IMR-90 (cell line): ENCODE data around the gene MFSD6. TPM values are rescaled to one million over a fixed set of nuclear protein-coding genes. Genes with fewer than 3 reads are reported as not detected.

Experiments
- ATAC-seq: fragments of 200-7000 bp; cut with Tn5 transposase; 2 replicates; pipeline ENCODE4 v1.9.1; 2020; ENCODE audit warnings: low read depth, mild to moderate bottlenecking, moderate library complexity
- BruUV-seq: library from RNA; stranded (reverse); fragments of 400-500 nt; replicated peaks from 2 replicates; lab custom pipeline; 2021; lab: Mats Ljungman, UMichigan
- CTCF ChIA-PET: fragments of 300-600 bp; formaldehyde crosslinking; extraction: SDS; loops from one replicate; lab custom pipeline; 2021; ENCODE audit warnings: antibody characterized with exemption; lab: Yijun Ruan, JAX
- POLR2A ChIA-PET: fragments of 300-600 bp; sonication (Branson Sonifier 250); formaldehyde crosslinking; loops from one replicate; lab custom pipeline; 2022; ENCODE audit warnings: antibody characterized with exemption; ENCODE audit not compliant: unreplicated experiment; lab: Charles Lee
- DNase-seq: peaks from one replicate; pipeline ENCODE4 v3.0.0; 2013
- H2AFZ ChIP-seq: replicated peaks from 2 replicates; pipeline ENCODE3; 2013; ENCODE audit warnings: low read length, mild to moderate bottlenecking; ENCODE audit not compliant: poor library complexity
- H2AK5ac ChIP-seq: 2 replicates; pipeline ENCODE4 v1.6.1; 2013; ENCODE audit warnings: low read depth, low read length, inconsistent platforms
- H2AK9ac ChIP-seq: replicated peaks from 2 replicates; pipeline ENCODE3; 2013; ENCODE audit warnings: mild to moderate bottlenecking, low read depth, low read length, moderate library complexity; ENCODE audit not compliant: poor library complexity
- H2BK120ac ChIP-seq: 2 replicates; pipeline ENCODE4 v1.6.1; 2013; ENCODE audit warnings: low read depth, low read length, inconsistent platforms
- H2BK15ac ChIP-seq: 3 replicates; pipeline ENCODE4 v1.6.1; 2013; ENCODE audit warnings: low read depth, low read length, inconsistent platforms
- H2BK20ac ChIP-seq: 2 replicates; pipeline ENCODE4 v1.6.1; 2013; ENCODE audit warnings: low read depth, mild to moderate bottlenecking, inconsistent platforms, low read length, moderate library complexity
- H2BK5ac ChIP-seq: 2 replicates; pipeline ENCODE4 v1.6.1; 2013; ENCODE audit warnings: mild to moderate bottlenecking, low read depth, low read length, inconsistent platforms; ENCODE audit not compliant: poor library complexity, severe bottlenecking
- H3K14ac ChIP-seq: replicated peaks from 2 replicates; pipeline ENCODE4 v1.6.1; 2013; ENCODE audit warnings: low read depth, low read length, inconsistent platforms
- H3K18ac ChIP-seq: 2 replicates; pipeline ENCODE4 v1.6.1; 2013; ENCODE audit warnings: low read depth, low read length, control low read depth
- H3K23ac ChIP-seq: 2 replicates; pipeline ENCODE4 v1.6.1; 2013; ENCODE audit warnings: low read depth, low read length, inconsistent platforms
- H3K27ac ChIP-seq: 2 replicates; pipeline ENCODE4 v1.5.1; 2013; ENCODE audit warnings: mild to moderate bottlenecking, control low read depth, low read length; ENCODE audit not compliant: insufficient read depth
- H3K27me3 ChIP-seq: 2 replicates; pipeline ENCODE4 v1.6.1; 2013; ENCODE audit warnings: low read length; ENCODE audit not compliant: control insufficient read depth, insufficient read depth
- H3K36me3 ChIP-seq: 2 replicates; pipeline ENCODE4 v1.6.1; 2013; ENCODE audit warnings: low read length, mixed read lengths; ENCODE audit not compliant: control insufficient read depth, insufficient read depth
- H3K4ac ChIP-seq: 2 replicates; pipeline ENCODE4 v1.6.1; 2013; ENCODE audit warnings: low read depth, low read length, inconsistent platforms
- H3K4me1 ChIP-seq: 2 replicates; pipeline ENCODE4 v1.6.1; 2013; ENCODE audit warnings: low read length, mixed read lengths; ENCODE audit not compliant: control insufficient read depth, insufficient read depth
- H3K4me2 ChIP-seq: 2 replicates; pipeline ENCODE4 v1.6.1; 2013; ENCODE audit warnings: low read depth, mild to moderate bottlenecking, control low read depth, low read length, moderate library complexity
- H3K4me3 ChIP-seq: 2 replicates; pipeline ENCODE4 v1.5.1; 2013; ENCODE audit warnings: low read depth, mild to moderate bottlenecking, control low read depth, low read length, moderate library complexity; ENCODE audit not compliant: insufficient read depth
- H3K56ac ChIP-seq: 2 replicates; pipeline ENCODE4 v1.6.1; 2013; ENCODE audit warnings: low read length, inconsistent platforms; ENCODE audit not compliant: insufficient read depth; ENCODE audit errors: extremely low read depth
- H3K79me1 ChIP-seq, 2 experiments: 2 replicates each; pipeline ENCODE4 v1.6.1; 2013; ENCODE audit warnings: low read length in 2 of 2, inconsistent platforms in 1 of 2, low read depth in 1 of 2
- H3K9ac ChIP-seq: 2 replicates; pipeline ENCODE4 v1.6.1; 2013; ENCODE audit warnings: low read depth, low read length, control low read depth
- H3K9me1 ChIP-seq: 2 replicates; pipeline ENCODE4 v1.6.1; 2013; ENCODE audit warnings: low read length, inconsistent platforms; ENCODE audit not compliant: insufficient read depth
- H3K9me3 ChIP-seq: 2 replicates; pipeline ENCODE4 v1.6.1; 2013; ENCODE audit warnings: low read length; ENCODE audit not compliant: control insufficient read depth, insufficient read depth
- H4K20me1 ChIP-seq: 2 replicates; pipeline ENCODE4 v1.6.1; 2013; ENCODE audit warnings: low read length, inconsistent platforms; ENCODE audit not compliant: insufficient read depth
- H4K5ac ChIP-seq: 2 replicates; pipeline ENCODE4 v1.6.1; 2013; ENCODE audit warnings: mild to moderate bottlenecking, low read depth, low read length, control low read depth
- H4K8ac ChIP-seq, 2 experiments: 2 replicates each; pipeline ENCODE4 v1.6.1; 2013; ENCODE audit warnings: low read depth in 2 of 2, low read length in 2 of 2, control low read depth in 1 of 2, inconsistent platforms in 1 of 2
- H4K91ac ChIP-seq: 2 replicates; pipeline ENCODE4 v1.6.1; 2013; ENCODE audit warnings: low read depth, low read length, inconsistent platforms; ENCODE audit not compliant: insufficient read depth
- CEBPB ChIP-seq: IDR thresholded peaks from 2 replicates; pipeline ENCODE4 v1.6.1; 2012; ENCODE audit warnings: low read depth, low read length, improper control_type of control experiment
- CHD1 ChIP-seq: IDR thresholded peaks from 2 replicates; pipeline ENCODE4 v1.6.1; 2012; ENCODE audit warnings: low read depth, low read length, improper control_type of control experiment
- FOS ChIP-seq: fragments of 150-350 bp; IDR thresholded peaks from 2 replicates; pipeline ENCODE4 v1.6.1; 2016; ENCODE audit warnings: low read depth, low read length
- MAFK ChIP-seq: IDR thresholded peaks from 2 replicates; pipeline ENCODE4 v1.6.1; 2012; ENCODE audit warnings: low read depth, low read length, improper control_type of control experiment
- MAZ ChIP-seq: IDR thresholded peaks from 2 replicates; pipeline ENCODE4 v1.6.1; 2012; ENCODE audit warnings: low read depth, mild to moderate bottlenecking, low read length, improper control_type of control experiment, moderate library complexity, borderline replicate concordance
- MXI1 ChIP-seq: IDR thresholded peaks from 2 replicates; pipeline ENCODE4 v1.6.1; 2012; ENCODE audit warnings: low read depth, mild to moderate bottlenecking, low read length, moderate library complexity, borderline replicate concordance
- POLR2A ChIP-seq: IDR thresholded peaks from 2 replicates; pipeline ENCODE4 v1.6.1; 2012; ENCODE audit warnings: mild to moderate bottlenecking, low read depth, low read length
- RAD21 ChIP-seq: IDR thresholded peaks from 2 replicates; pipeline ENCODE4 v1.6.1; 2012; ENCODE audit warnings: low read length, improper control_type of control experiment
- RCOR1 ChIP-seq: IDR thresholded peaks from 2 replicates; pipeline ENCODE4 v1.6.1; 2012; ENCODE audit warnings: mild to moderate bottlenecking, low read length, improper control_type of control experiment; ENCODE audit not compliant: insufficient replicate concordance
- RFX5 ChIP-seq: IDR thresholded peaks from 2 replicates; pipeline ENCODE4 v1.8.0; 2012; ENCODE audit warnings: low read depth, mild to moderate bottlenecking, low read length, moderate library complexity
- whole genome bisulfite sequencing, 2 experiments: methylation state at CpG; one replicate each; pipeline versions ENCODE4 v1.1.5 to v1.1.7; 2013; ENCODE audit warnings: missing lambda C conversion rate in 2 of 2; ENCODE audit not compliant: insufficient read length in 1 of 2; ENCODE audit errors: extremely low coverage in 2 of 2; 5-methylcytosine and 5-hydroxymethylcytosine counted together
- dilution Hi-C: fragments of 300-500 bp; cut with HindIII; formaldehyde crosslinking; loops from one replicate; pipeline ENCODE4 v1.14.3; 2018; ENCODE audit warnings: low sequenced_read_pairs; ENCODE audit not compliant: unreplicated experiment
- in situ Hi-C: fragments of 300-500 bp; cut with MboI; formaldehyde crosslinking; loops from 3 replicates; pipeline ENCODE4 v1.14.3; 2019; ENCODE audit warnings: low sequenced_read_pairs, inconsistent platforms, mixed read lengths
- intact Hi-C: fragments of 100-400 bp; cut with micrococcal nuclease; formaldehyde crosslinking; loops from 2 replicates; pipeline ENCODE4 v1.10.0; 2022
- polyA plus RNA-seq, 3 experiments: library from polyadenylated mRNA; depleted of rRNA; stranded (reverse); fragments of >200 nt; gene quantifications; 2 replicates each; pipeline ENCODE4 v1.2.3, GENCODE V29; 2012; ENCODE audit warnings: low replicate concordance in 1 of 3
- total RNA-seq: library from RNA; depleted of rRNA; stranded (reverse); fragments of >200 nt; gene quantifications from 2 replicates; pipeline ENCODE4 v1.2.3, GENCODE V29; 2012
- TF ChIP-seq, protein P1 (sequence below): fragments of 150-350 bp; IDR thresholded peaks from 2 replicates; pipeline ENCODE4 v1.6.1; 2017; ENCODE audit warnings: mild to moderate bottlenecking, antibody characterized with exemption, low read length, low read depth

Gene MFSD6
- total and polyA plus RNA-seq, 2 of the 4 experiments (the other 2 are of a cell fraction), result 4.2 to 7.7 TPM

DNA sequence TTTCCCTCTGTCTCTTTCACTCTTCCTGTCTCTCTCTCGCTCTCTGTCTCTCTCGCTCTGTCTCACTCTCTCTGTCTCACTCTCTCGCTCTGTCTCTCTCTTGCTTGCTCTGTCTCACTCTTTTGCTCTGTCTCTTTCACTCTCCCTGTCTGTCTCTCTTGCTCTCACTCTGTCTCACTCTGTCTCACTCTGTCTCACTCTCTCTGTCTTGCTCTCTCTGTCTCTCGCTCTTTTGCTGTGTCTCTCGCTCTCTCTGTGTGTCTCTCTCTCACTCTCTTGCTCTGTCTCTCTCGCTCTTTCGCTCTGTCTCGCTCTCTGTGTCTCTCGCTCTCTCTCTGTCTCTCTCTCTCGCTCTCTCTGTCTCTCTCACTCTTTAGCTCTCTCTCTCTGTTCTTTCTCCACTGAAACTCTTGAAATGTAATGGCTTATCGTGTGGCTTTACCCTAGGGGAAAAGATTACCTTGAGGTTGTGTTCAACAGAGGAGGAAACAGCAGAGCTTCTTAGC, 41.9 kb upstream of the MFSD6 start:
- Histone ChIP-seq H4K8ac (no peak overlapping the region), H3K4me2 (no peak overlapping the region), H3K4me1 (no peaks in the 10 kb centered on the region), H3K27me3 (no peaks in the 10 kb centered on the region), H3K27ac (no peak overlapping the region), H3K23ac (no peak overlapping the region), H4K91ac (no peak overlapping the region), H2BK15ac (no peak overlapping the region), H2AK5ac (no peak overlapping the region), H4K5ac (no peak overlapping the region), H3K14ac (no peak overlapping the region), H2AFZ (no peak overlapping the region), H3K79me1 (no peaks in the 10 kb centered on the region; a peak in 1 of 4 replicates), H2BK120ac (no peak overlapping the region), H4K20me1 (no peaks in the 10 kb centered on the region), H3K9me3 (no peaks in the 10 kb centered on the region), H3K9ac (no peak overlapping the region), H2BK5ac (no peak overlapping the region), H3K4me3 (no peak overlapping the region), H2AK9ac (no peak overlapping the region), H2BK20ac (no peak overlapping the region), H3K9me1 (0 out of 2 replicates have a peak, but pooled peaks cover 7% of the 10 kb centered on the region), H3K56ac (no peak overlapping the region), H3K4ac (no peak overlapping the region), H3K18ac (no peak overlapping the region), H3K36me3 (peaks cover 20% of the 10 kb centered on the region)
- whole genome bisulfite sequencing, 2 experiments, result 93% methylated on average over 8 of the region's 11 CpGs; no CpG with 5 or more reads in 1 of the 2 experiments
- TF ChIP-seq FOS, result no peak
- TF ChIP-seq POLR2A, result no peak
- TF ChIP-seq MXI1, result no peak
- no peak for TF ChIP-seq CHD1
- no peak for TF ChIP-seq MAZ
- TF ChIP-seq RFX5, result no peak
- no peak for TF ChIP-seq RAD21
- TF ChIP-seq CEBPB, result no peak
- no peak for TF ChIP-seq RCOR1
- TF ChIP-seq MAFK, result no peak
- TF ChIP-seq, protein P1, sequence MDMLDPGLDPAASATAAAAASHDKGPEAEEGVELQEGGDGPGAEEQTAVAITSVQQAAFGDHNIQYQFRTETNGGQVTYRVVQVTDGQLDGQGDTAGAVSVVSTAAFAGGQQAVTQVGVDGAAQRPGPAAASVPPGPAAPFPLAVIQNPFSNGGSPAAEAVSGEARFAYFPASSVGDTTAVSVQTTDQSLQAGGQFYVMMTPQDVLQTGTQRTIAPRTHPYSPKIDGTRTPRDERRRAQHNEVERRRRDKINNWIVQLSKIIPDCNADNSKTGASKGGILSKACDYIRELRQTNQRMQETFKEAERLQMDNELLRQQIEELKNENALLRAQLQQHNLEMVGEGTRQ, result no peak
- DNase-seq (no peak), ATAC-seq (no peak)
- in situ Hi-C loops (no loop called here), dilution Hi-C loops (no loop called here), intact Hi-C loops (no loop called here)
- ChIA-PET POLR2A (no interaction called here), CTCF (no interaction called here)
- no TSS peak for BruUV-seq
